Spinal cord (tissue), 10 donors: ENCODE measurements around the gene TFDP1. TPM values are rescaled to one million over a fixed set of nuclear protein-coding genes. Genes with fewer than 3 reads are reported as not detected.

Source experiments
- DNase-seq, 6 donors: peaks; one replicate each; pipeline versions ENCODE4 v3.0.0 to v3.0.0-alpha.2; 2013 to 2015; ENCODE audit warnings: low spot score in 6 of 6, low read depth in 4 of 6
- H3K27ac ChIP-seq: one replicate; pipeline ENCODE4 v1.5.1; 2013; ENCODE audit warnings: low read depth, low read length, control low read depth
- H3K27me3 ChIP-seq: one replicate; pipeline ENCODE4 v1.6.1; 2013; ENCODE audit warnings: low read length; ENCODE audit not compliant: control insufficient read depth, insufficient read depth
- H3K36me3 ChIP-seq: one replicate; pipeline ENCODE4 v1.6.1; 2013; ENCODE audit warnings: low read length; ENCODE audit not compliant: control insufficient read depth, insufficient read depth
- H3K4me1 ChIP-seq: one replicate; pipeline ENCODE4 v1.6.1; 2013; ENCODE audit warnings: low read length; ENCODE audit not compliant: control insufficient read depth, insufficient read depth
- H3K4me3 ChIP-seq: one replicate; pipeline ENCODE4 v1.5.1; 2013; ENCODE audit warnings: low read depth, low read length, control low read depth
- H3K9me3 ChIP-seq: one replicate; pipeline ENCODE4 v1.6.1; 2013; ENCODE audit warnings: low read length; ENCODE audit not compliant: control insufficient read depth, insufficient read depth
- WGBS: methylation state at CpG from one replicate; pipeline ENCODE4 v1.1.5; 2013; ENCODE audit warnings: missing lambda C conversion rate; ENCODE audit not compliant: insufficient coverage; 5-methylcytosine and 5-hydroxymethylcytosine counted together
- polyA plus RNA-seq, 2 donors: library from polyadenylated mRNA; unstranded; fragments of 120-200 nt; gene quantifications; one replicate each; pipeline ENCODE4 v1.2.1, GENCODE V29; 2013; ENCODE audit not compliant: insufficient read length in 2 of 2
- total RNA-seq, 2 donors: library from RNA; depleted of rRNA in 1 of 2; stranded (reverse); fragments of 120-200 nt in 1 of 2; fragments of >200 nt in 1 of 2; gene quantifications; one replicate each; pipeline versions ENCODE4 v1.2.3 to v1.2.4, GENCODE V29; 2013 to 2014
- donor health status: healthy.

Gene TFDP1
- total and polyA plus RNA-seq, 4 donors, result 43.9 to 87.7 (median 63.8) TPM

DNA sequence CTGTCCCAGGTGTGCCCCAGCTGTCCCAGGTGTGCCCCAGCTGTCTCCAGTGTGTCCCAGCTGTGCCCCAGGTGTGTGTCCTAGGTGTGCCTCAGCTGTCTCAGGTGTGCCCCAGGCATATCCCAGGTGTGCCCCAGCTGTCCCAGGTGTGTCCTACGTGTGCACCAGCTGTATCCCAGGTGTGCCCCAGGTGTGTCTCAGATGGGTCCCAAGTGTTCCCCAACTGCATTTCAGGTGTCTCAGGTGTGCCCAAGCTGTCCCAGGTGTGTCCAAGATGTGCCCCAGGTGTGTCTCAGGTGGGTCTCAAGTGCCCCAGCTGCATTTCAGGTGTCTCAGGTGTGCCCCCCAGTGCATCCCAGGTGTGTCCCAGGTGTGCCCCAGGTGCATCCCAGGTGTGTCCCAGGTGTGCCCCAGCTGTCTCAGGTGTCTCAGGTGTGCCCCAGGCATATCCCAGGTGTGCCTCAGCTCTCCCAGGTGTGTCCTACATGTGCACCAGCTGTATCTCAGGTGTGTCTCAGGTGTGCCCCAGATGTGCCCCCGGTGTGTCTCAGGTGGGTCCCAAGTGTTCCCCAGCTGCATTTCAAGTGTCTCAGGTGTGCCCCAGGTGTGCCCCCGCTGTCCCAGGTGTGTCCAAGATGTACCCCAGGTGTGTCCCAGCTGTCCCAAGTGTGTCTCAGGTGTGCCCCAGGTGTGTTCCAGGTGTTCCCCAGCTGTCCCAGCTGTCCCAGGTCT is 81.2 kb downstream of the TFDP1 start:
- DNase-seq, result peak in 1 of 6 donors; percentile 34
- WGBS, result 91% methylated on average over 3 of the region's 3 CpGs

DNA sequence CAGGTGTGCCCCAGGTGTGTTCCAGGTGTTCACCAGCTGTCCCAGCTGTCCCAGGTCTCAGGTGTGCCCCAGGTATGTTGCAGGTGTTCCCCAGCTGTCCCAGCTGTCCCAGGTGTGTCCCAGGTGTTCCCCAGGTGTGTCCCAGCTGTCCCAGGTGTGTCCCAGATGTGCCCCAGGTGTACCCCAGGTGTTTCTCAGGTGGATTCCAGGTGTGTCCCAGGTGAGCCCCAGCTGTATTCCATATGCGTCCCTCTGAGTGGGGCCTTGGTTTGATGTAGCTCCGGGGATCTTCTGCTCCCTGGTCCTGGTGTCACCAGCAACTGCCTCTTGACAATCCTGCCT is 81.7 kb downstream of the TFDP1 start:
- peaks cover 4% of the 10 kb centered on the region for H3K4me1 ChIP-seq
- no peaks in the 10 kb centered on the region for H3K9me3 ChIP-seq
- no peak overlapping the region for H3K4me3 ChIP-seq
- DNase-seq, result no peak
- 96% methylated on average over 2 of the region's 2 CpGs for WGBS
- H3K36me3 ChIP-seq, result no peaks in the 10 kb centered on the region
- no peaks in the 10 kb centered on the region for H3K27me3 ChIP-seq
- no peak overlapping the region for H3K27ac ChIP-seq

More for the DNA sequence above, 81.2 kb downstream of the TFDP1 start:
- no peaks in the 10 kb centered on the region for H3K27me3 ChIP-seq
- H3K4me1 ChIP-seq, result peaks cover 4% of the 10 kb centered on the region
- no peak overlapping the region for H3K27ac ChIP-seq
- no peaks in the 10 kb centered on the region for H3K9me3 ChIP-seq
- no peak overlapping the region for H3K4me3 ChIP-seq
- H3K36me3 ChIP-seq, result no peaks in the 10 kb centered on the region

DNA sequence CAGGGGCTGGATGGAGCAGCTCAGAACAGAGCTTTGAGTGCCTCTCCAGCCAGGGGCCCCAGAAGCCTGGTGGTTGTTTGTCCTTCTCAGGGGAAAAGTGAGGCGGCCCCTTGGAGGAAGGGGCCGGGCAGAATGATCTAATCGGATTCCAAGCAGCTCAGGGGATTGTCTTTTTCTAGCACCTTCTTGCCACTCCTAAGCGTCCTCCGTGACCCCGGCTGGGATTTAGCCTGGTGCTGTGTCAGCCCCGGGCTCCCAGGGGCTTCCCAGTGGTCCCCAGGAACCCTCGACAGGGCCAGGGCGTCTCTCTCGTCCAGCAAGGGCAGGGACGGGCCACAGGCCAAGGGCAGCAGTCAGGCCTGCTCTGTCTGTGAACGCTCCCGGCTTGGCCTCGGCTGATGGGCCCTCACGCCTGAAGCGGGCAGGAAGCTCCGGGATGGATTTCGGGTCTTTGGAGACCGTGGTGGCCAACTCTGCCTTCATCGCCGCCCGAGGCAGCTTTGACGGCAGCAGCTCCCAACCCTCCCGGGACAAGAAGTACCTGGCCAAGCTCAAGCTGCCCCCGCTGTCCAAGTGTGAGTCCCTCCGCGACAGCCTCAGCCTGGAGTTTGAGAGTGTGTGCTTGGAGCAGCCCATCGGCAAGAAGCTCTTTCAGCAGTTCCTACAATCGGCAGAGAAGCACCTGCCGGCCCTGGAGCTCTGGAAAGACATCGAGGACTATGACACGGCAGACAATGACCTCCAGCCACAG is 82.6 kb downstream of the TFDP1 start, which contains the start of gene GRK1:
TSS of gene GRK1 (plus strand) at position 269 of the 751 bp plus-strand sequence. CDS start at position 437, 168 bp downstream.
- Histone ChIP-seq H3K4me1 (peaks cover 4% of the 10 kb centered on the region), H3K27me3 (no peaks in the 10 kb centered on the region), H3K4me3 (no peak within 1 kb of the TSS), H3K36me3 (no peaks in the 10 kb centered on the region), H3K9me3 (no peaks in the 10 kb centered on the region), H3K27ac (no peak within 1 kb of the TSS)
- no peak for DNase-seq
- 75% methylated on average over 32 of the region's 32 CpGs for WGBS

DNA sequence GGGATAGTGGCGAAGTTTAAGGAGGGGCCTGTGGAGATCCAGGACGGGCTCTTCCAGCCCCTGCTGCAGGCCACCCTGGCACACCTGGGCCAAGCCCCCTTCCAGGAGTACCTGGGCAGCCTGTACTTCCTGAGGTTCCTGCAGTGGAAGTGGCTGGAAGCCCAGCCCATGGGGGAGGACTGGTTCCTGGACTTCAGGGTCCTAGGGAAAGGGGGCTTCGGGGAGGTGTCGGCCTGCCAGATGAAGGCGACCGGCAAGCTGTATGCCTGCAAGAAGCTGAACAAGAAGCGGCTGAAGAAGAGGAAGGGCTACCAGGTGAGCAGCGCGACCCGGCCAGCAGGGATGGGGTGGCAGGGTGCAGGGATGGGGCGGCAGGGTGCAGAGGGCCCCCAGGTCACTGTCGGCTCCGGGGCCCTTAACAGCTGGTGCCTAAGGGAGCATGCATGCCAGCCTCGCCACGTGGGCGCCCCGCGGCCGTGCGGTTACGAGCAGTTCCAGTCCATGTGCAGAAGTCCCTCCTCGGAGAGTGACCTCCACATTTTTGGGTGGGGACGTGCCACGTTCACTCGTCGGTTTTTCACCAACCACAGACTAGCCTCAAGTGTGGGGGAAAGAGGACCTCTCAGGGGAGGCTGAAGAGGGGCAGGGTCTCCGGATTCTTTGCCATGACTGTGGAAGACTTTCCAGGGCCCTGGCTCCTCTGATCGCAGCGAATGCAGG is 83.4 kb downstream of the TFDP1 start:
- Histone ChIP-seq H3K4me3 (no peak overlapping the region), H3K27ac (no peak overlapping the region), H3K36me3 (no peaks in the 10 kb centered on the region), H3K27me3 (no peaks in the 10 kb centered on the region), H3K9me3 (no peaks in the 10 kb centered on the region), H3K4me1 (peaks cover 4% of the 10 kb centered on the region)
- WGBS, result 93% methylated on average over 24 of the region's 29 CpGs
- no peak for DNase-seq

DNA sequence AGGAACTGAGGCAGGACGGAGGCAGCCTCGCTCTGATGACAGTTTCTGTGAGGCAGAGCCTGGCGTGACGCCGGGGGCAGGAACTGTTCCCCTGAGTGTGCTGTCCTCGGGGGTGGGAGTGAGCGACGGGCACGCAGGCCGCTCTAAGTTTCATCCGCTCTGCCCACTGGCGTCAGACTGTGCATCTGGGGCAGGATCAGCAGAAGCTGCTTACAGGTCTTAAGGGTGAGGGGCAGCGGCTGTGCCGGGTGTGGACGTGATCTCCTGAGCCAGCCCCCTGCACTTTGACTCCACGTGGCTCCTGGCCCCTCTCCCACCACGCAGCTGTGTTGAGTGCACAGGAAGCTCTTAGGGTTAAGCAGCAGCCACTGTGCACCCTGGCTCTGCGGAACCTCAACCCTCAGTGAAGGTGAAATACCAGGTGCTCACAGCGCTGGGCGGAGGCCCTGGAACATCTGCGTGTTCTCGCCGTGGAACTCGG is 84.0 kb downstream of the TFDP1 start:
- H3K4me1 ChIP-seq, result peaks cover 4% of the 10 kb centered on the region
- H3K27ac ChIP-seq, result no peak overlapping the region
- H3K9me3 ChIP-seq, result no peaks in the 10 kb centered on the region
- no peaks in the 10 kb centered on the region for H3K27me3 ChIP-seq
- no peak for DNase-seq
- 79% methylated on average over 18 of the region's 24 CpGs for WGBS
- no peak overlapping the region for H3K4me3 ChIP-seq
- no peaks in the 10 kb centered on the region for H3K36me3 ChIP-seq

DNA sequence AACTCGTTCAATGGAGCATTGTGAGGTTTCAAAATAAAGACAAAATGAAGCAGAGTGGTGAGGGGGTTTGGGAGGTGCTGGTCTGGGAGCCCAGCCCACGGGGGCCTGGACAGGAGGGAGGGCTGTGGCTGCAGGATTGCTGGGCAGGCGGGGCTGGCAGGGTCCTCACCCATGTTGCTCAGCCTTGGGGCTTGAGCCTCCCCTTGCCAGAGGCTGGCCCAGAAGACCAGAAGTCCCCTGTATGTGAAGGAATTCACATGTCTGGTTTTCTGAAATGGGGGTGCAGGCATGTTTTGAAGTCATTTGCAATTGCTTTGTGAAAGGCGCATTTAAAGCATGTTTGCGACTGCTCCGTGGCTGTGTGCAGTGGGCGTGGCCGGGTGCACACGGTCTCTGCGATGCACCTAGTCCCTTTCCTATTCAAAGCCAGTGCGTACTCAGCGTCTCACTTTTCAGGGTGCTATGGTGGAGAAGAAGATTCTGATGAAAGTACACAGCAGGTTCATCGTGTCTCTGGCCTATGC is 84.7 kb downstream of the TFDP1 start:
- no peaks in the 10 kb centered on the region for H3K27me3 ChIP-seq
- no peak overlapping the region for H3K4me3 ChIP-seq
- 82% methylated on average over 11 of the region's 13 CpGs for WGBS
- no peaks in the 10 kb centered on the region for H3K9me3 ChIP-seq
- no peaks in the 10 kb centered on the region for H3K4me1 ChIP-seq
- H3K27ac ChIP-seq, result no peak overlapping the region
- no peaks in the 10 kb centered on the region for H3K36me3 ChIP-seq
- no peak for DNase-seq

DNA sequence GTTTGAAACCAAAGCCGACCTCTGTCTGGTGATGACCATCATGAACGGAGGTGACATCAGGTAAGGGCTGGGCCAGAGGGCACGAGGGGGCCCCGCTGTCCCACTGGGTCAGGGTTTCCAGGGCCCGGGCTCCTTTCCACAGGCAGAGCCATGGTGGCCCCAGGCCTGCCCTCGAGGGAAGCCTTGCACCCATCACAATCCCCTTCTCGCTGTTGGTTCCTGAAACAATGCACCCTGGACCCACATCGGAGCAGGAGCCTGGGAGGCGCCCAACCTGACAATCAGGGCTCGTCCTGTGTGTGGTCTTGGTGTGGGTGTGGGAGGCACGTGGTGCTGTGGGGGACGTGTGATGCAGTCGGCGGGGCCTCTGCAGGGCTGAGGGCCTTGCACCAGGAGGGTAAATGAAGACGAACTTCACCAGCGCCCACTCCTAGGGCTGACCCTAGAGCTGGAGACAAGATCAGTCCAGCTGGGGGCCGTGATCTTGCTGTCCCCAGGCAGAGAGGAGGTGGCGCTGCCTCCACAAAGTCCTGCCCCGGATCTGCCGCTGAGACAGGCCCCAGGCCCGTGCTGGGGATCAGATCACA is 85.3 kb downstream of the TFDP1 start:
- no peak for DNase-seq
- Histone ChIP-seq H3K9me3 (no peaks in the 10 kb centered on the region), H3K4me3 (no peak overlapping the region), H3K27me3 (no peaks in the 10 kb centered on the region), H3K27ac (no peak overlapping the region), H3K36me3 (no peaks in the 10 kb centered on the region), H3K4me1 (no peaks in the 10 kb centered on the region)
- WGBS, result 84% methylated on average over 21 of the region's 21 CpGs

DNA sequence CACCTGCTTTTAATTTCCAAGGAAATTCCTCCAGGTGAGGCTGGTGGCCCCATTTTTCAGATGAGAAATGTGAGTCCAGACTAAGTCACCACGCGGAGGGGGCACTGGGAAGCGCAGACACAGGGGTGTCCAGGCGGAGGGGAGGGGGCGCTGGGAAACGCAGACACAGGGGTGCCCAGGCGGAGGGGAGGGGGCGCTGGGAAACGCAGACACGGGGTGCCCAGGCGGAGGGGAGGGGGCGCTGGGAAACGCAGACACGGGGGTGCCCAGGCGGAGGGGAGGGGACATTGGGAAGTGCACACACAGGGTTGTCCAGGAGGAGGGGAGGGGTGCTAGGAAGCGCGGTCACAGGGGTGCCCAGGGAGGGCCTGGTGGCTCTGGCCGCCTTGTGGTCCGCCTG is 86.0 kb downstream of the TFDP1 start:
- no peak overlapping the region for H3K4me3 ChIP-seq
- no peaks in the 10 kb centered on the region for H3K9me3 ChIP-seq
- no peaks in the 10 kb centered on the region for H3K4me1 ChIP-seq
- no peak overlapping the region for H3K27ac ChIP-seq
- DNase-seq, result no peak
- no peaks in the 10 kb centered on the region for H3K27me3 ChIP-seq
- no peaks in the 10 kb centered on the region for H3K36me3 ChIP-seq
- 91% methylated on average over 16 of the region's 19 CpGs for WGBS
